Activated CD4-positive, alpha-beta T cell treated with anti-CD3 and anti-CD28 coated beads, Interleukin-2, amount 50 U/mL, for 16 hours (primary cell): ENCODE measurements around the gene AGPAT1.
"Not testable (repeated sequence)": the region's sequence is repeated elsewhere in the genome, so short reads cannot be mapped to it uniquely, and the experiment has no call there.

Experiments used
- DNase-seq: peaks from one replicate; pipeline ENCODE4 v3.0.0-alpha.2; 2020

AGPAT1 gene

DNA sequence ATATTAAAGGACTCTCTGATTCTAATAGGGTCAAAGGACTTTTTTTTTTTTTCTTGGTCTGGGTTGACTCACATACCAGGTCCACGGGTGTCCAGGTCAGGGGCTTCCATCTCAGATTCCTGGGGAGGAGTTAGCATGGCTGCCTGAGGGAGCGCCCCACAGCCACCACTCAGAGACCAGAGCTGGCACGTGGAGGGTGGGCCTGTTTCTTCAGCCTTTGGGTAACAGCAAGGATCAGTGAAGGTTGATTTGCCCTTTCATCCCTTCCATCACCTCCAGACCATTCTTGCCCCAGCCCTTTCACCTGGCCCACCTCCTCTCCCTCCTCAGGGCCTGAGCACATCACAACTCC is 22.4 kb upstream of the AGPAT1 start:
- no peak for DNase-seq

DNA sequence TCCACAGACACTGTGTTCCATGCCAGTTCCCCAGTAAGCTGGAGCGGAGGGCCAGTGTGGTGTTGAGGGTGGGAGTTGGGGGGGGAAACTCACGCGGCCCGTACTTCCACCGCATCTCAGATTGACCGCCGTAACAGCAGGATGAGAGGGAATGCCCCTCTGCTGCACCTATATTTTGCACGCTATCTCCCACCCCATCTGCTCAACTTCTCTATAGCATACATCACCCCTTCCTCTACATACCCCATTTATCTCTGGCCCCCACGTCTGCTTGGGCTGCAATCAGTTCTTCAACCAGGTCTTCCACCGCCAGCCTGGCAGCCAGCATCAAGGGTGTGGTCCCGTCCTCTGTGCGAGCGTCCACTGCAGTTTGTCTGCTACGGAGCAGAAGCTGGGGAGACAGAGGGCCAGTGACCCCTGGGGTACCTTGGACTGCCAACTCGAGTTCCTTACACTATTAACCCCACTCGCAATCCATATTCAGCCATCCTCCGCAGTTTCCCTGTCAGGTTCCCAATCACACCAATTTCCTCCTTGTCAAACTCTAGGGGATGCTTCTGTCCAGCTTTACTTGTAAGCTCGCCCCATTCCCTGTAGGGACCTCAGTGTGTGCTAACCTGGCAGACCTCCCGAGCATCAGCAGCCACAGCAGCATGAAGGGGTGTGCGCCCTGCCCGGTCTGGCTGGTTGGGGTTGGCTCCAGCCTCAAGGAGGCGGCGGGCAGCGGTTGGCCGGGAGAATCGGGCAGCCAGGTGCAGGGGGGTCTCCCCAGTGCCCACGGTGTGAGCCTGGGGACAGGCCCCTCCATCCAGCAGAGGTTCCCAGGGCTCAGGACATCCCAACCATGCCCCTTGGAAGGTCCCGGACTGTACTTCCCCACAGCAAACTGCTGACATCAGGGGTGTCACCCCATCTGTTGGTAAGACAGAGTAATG is 21.1 kb upstream of the AGPAT1 start:
- DNase-seq = no peak

DNA sequence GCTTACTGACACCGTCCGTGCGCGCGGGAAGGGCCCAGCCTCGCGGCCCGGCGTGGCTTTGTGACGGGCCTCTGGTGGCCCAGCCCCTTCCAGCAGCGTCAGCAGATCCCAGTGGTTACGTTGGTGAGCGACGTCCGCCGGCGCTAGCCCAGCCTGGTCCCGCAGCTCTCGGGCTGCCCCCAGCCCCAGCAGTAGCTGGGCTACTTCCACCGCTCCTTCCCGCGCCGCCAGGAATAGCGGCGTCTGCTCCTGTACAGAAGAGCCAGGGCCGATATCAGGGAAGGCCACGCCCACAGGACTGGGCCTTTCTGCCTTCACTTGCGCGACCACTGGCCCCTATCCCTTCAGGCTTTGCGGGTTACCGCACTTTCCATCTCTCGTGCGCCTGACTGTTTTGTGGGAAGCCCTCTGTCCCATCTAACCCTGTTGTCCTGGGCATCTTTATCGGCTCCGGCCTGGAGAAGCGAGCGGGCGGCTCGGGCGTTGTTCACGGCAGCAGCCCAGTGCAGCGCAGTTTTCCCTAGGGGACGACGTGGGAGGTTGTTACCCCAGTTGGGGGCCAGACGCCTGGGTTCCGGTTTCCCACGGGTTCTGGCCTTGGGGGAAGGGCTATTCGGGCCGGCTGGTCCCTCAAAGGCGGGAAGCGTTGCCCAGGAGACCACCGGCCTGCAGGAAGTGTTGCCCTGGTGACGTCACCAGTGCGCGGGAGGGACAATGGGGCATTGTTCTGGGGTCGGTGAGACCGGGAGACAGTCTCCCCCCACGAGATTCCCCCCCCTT is 20.2 kb upstream of the AGPAT1 start:
- peak; percentile 72 for DNase-seq

DNA sequence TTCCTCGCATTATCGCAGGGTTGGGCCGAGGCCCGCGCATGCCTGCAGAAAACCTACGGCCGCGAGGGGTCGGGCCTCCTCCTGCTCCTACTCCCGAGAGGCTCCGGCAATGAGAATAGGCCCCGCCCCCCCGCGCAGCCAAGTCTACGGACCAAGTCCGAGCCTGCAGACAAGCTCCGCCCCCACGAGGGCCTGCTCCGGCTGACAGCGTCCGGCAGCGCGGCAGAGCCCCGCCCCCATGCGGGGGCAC is 19.7 kb upstream of the AGPAT1 start:
- DNase-seq = peak; percentile 100

DNA sequence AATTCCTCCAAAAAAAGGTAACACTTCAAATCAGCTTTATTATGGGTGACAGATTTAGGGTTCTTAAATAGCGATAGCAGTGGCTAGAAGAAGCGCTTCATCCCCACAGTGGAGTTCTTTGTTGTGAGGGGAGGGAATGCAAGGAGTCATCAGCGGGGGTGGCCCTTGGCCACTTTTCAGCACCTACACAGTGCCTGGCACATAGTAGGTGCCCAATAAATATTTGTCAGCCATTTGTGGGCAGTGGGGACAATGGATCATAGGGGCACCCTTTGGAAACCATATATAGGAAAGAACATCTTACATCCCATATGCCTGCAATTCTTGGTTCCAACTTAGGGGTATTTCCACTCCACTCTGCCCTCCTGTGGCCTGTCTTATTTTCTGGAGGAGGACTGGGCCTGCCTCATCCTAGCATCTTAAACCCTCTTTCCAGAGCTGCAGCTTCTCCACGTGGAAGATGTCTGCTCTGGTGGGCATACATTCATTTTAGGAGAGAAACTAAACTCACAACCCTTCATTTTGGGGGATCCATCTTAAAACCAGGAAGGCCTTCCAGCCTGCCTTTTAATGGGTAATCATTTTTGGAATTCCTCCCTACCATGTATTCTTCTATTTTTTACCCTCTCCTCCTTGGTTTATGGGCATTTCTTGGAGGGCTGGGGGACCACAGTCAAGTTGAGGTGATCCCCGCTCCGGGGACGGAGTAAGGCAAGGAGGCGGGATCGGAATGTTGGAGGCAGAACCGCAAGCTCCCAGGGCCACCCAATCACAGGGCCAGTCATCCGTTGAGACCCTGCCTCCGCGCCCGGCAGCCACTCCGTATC is 19.2 kb upstream of the AGPAT1 start:
- peak; percentile 48 for DNase-seq

DNA sequence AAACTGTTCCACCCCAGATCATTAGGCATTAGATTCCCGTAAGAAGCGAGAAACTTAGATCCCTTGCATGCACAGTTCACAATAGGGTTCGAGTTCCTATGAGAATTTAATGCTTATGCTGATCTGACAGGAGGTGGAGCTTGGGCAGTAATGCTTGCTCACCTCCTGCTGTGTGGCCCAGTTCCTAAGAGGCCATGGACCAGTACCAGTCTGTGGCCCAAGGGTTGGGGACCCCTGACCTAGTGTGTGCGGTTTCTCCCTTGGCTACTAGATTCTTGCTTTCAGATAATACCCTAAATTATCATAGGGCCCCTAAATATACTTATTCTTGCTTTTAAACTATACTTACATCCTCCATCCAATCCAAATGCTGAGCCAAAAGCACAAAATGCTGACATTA is 18.5 kb upstream of the AGPAT1 start:
- no peak for DNase-seq

DNA sequence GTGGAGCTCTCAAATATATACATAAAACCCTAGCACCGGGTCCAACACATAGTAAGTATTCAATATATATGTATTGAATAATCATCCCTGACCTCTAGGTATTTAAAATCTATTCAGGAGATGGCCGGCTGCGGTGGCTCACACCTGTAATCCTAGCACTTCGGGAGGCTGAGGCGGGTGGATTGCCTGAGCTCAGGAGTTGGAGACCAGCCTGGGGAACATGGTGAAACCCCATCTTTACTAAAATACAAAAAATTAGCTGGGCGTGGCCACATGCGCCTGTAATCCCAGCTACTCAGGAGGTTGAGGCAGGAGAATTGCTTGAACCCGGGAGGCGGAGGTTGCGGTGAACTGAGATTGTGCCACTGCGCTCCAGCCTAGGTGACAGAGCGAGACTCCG is 17.2 kb upstream of the AGPAT1 start:
- DNase-seq = not testable (repeated sequence)

DNA sequence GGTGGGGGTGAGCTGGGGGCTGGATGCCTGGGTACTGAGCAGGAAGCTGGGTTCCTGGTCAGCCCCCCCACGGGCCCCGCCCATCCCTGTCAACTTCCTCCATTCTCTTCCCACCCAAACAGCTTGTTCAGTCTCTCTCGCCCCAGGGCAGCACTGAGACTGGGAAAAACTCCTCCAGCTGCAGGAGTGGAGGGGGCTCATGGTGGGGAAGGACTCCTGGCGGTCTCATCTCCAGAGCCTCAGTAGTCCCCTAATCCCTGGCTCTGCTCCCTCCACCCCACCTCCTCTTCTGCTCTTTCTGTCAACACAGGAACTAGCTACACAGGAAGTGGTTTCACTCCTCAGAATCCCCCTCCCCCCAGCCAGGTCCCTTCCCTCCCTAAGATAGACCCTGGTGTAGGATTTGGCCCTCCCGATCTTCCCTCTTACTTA is 16.7 kb upstream of the AGPAT1 start, which contains the start of gene GPSM3:
Gene GPSM3 (minus strand): TSS at position 36 of the 432 bp plus-strand sequence. CDS start 130 bp downstream, outside the sequence.
- DNase-seq = peak; percentile 72

DNA sequence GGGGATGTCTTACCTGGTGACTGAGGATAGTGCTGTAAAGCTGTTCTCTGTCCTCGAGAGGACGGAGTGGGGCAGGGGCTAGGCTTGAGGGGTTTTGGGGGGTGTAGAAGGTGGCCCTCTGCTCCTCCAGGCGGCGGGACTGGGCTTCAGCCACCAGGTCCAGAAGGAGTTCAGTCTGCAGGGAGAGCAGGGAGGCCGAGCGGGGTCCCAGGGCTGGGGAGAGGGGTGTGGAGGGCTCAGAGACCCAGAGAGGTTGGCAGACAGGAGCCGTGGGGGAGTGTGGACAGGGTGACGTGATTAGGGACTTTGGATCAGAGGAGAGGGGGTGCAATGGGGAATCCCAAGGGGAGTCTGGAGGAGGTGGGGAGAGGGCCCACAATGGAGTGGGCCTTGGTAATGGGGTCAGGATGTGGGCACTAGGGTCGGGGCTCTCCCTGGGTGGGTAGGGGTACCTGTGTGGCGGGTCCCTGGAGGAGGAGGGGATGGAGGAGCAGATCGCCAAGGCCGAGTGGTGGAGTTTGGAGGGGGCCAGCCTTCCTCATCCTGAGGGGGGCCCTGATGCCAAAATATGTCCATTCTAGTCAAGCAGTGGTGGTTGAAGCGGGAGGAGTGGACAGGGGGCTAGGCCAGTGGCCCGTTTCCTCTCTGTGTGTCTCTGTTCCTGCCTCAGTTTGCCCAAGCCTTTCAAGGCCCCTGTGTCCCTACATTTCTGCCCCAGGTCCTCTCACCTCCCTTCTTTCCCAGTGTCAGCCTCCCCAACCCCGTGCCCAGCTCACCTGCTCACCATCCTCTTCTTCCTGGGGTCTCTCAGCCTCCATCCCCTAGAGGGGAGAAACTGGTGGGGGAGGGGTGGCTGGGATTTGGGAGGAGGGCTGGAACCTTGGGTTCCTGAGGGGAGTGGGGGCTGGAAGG is 16.1 kb upstream of the AGPAT1 start:
- DNase-seq = no peak

DNA sequence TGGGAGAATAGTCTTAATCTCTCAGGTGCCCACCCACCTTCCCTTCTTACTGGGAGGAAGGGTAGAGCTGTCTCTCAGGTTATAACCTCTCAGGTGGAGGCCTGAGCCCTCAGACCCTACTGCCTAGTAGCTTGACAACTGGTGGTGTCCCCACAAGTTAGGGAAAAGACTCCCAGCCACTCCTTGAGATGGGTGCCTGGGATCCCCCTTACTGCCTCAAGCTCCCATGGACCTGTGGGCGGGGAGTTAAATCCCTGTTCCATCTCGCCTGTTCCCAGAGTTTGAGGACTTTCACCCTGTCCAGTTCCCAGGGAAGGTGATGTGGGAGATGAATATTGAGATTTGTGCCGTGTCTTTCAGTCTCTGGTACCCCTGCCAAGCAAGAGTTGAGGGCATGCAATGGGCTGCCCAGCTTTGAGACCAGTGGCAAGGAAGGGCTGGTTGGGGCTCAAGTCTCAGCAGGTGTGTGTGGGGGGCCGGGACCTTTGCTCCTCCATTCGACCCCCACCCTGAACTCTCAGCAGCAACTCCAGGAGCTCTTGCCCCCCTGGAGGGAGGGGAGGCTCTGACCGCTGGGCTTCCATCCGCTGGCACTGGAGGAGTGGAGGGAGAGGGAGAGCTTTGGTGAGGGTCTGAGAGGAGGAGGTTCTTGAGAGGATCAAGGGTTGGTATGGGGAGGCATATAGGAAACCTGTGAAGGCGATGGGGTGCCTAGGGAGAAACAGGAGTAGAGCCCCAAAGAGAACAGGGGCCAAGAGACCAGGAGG is 15.2 kb upstream of the AGPAT1 start:
- DNase-seq = no peak

DNA sequence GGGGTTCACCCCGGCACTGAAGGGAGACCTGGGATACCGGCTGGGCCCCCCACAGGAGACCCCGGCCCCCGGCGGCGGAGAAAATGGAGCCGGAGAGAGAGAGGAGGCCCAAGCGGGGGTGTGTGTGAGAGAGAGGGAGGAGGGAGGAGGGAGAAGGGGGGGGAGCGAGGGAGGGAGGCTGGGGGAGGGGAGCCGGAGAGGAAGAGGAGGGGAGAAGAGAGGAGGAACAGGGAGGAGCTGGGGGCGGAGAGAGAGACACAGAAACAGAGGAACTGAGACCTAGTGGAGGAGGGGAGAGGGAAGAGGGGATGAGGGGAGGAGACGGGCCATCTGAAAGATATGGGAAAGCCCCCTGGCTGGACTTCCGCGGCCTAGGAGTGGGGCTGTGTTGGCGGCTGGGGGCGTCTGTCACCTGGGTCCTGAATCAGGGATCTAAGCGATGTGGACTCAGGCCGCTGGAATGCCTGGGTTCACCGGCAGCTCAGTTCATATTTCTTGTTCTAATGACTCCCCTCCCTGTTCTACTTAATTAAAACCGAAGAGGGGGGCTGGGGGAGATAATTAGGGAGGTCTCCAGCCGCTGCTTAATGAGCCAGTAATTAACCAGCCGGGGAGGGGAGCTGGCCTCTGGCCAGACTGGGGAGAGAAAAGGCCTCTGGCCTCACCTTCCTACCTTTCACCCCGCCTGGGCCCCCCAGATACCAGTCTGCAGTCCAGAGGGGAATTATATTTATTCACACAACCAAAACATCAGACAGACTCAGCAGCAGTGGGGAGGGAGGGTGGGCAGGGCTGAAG is 14.4 kb upstream of the AGPAT1 start, which contains the start of gene PBX2:
Gene PBX2 (minus strand): TSS at position 149 of the 798 bp plus-strand sequence. CDS start 287 bp downstream, outside the sequence.
- DNase-seq = peak; percentile 93

DNA sequence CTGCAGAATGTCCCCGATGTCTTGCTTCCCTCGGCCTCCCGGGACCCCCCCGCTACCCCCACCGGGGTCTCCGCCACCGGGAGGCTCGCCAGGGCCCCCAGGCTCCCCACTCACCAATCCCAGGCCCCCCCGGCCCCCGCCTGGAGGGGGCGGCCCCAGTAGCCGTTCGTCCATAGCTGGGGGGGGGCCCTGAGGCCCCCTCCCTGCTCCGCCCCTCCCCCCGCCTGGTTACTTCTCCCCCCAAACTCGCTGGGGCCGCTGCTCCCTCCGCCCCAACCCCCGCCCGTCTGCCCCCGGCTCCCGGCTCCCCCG is 13.8 kb upstream of the AGPAT1 start:
- no peak for DNase-seq

DNA sequence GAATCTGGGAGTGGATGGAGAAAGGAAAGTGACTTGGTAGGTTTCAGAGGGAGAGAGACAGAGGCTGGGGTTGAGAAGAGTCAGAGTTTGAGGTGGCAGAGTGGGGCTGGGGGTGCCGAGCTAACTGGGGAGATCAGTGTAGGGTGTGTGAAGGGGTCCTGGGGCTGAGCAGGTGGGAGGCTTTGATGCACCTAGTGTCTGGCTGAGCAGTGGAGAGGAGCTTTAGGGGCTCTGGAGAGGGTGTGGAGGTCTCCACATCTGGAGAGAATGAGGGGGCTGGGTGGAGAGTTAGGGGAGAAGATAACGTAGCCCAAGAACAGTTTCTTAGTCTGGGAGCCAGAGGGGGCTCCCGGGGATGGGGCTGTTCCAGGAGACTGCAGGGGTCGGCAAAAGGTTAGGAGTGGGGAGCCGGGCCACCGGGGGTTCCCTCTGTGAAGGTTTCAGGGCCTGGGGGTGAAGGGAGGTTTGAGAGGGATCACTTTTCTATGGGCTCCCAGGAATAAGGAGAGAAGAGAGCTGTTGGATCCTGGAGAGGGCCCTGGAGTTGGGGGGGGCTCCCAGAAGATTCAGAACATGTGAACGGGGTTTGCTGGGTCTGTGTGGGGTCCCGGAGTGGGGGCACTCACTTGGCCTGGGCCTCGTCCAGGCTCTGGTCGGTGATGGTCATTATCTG is 13.3 kb upstream of the AGPAT1 start:
- no peak for DNase-seq

DNA sequence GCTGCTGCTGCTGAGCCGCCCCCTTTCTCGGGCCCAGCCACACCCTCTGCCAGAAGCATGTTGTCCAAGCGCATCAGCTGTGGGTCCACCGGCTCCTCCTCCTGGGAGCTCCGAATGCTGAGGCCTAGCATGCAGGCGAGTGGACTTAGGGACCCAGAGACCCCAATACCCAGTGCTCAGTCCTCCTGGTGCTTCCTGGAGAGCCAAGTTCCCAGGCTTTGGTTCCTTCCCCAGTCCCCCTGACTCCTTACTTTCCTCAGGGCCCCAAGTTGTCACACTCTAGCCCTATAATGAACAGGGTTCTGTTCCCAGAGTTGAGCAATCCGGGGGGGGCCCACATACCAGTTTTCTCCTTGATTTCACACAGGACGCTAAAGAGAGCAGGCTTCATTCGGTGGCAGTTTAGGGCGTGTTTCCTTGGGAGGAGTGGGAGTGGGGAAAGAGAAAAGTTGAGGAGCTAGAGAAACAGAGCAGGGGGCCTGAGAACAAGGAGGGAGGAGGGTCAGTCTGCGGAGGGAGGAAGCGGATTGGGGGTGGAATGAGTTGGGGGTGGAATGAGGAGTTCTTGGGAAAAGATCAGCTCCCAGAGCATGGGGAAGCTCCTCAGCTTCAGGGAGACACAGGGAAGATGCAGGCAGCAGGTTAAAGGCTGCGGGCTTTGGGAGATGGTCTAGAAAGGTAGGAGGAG is 12.6 kb upstream of the AGPAT1 start:
- DNase-seq = no peak

DNA sequence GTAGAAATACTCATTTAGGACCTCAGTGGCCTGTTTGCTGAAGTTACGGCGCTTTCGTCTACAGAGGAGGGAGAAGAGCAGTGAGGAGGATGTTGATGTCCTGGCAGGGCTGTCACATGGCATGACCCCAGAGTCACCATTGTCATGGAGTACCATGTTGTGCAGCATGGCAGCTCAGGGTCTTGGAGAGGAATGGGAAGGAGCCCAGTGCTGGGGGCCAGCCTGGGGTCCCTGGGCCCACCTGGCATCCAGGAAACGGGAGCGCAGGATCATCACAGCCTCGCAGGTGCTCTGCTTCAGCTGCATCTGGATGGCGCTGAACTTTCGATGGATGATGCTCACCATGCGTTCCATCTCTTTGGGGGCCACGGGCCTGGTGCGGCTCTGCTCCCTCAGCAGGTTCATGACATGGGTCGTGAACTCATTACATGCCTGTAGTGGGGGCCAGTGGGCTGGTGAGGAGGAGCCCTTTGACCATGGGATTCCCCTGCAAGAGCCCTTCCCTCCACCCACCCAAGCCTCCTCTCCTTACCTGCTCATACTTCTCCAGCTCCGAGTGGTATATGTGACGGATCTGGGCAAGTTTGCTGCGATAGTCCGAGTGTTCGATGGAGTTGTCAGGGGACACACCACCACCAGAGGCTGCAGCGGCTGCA is 12.0 kb upstream of the AGPAT1 start:
- not testable (repeated sequence) for DNase-seq

DNA sequence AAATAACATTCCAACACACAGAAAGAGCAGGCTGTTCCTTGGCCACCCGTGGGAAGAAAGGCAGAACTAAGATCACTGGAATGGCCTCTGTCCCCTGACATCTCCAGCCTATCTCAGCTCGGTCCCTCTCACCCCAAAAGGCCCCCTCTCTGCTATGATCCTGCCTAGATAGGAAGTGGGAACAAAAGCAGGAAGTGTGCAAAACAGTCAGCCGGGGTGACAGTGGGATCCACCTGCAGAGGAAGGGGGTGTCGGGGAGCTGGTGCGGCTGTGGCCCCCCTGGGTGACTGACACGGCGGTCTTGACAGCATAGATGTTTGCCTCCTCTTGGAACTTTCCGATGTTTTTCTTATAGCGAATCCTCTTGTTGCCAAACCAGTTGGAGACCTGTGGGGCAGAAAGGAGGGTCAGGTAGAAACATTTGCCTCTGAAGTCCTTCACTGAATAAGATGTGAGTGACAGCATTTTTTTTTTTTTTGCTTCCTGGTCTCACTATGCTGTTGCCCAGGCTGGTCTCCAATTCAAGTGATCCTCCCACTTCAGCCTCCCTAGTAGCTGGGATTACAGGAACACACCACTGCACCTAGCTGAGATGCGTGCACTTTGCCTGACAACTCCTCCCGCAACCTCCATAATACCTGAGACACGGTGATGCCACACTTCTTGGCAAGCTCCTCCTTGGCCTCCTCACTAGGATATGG is 11.3 kb upstream of the AGPAT1 start:
- DNase-seq = no peak

DNA sequence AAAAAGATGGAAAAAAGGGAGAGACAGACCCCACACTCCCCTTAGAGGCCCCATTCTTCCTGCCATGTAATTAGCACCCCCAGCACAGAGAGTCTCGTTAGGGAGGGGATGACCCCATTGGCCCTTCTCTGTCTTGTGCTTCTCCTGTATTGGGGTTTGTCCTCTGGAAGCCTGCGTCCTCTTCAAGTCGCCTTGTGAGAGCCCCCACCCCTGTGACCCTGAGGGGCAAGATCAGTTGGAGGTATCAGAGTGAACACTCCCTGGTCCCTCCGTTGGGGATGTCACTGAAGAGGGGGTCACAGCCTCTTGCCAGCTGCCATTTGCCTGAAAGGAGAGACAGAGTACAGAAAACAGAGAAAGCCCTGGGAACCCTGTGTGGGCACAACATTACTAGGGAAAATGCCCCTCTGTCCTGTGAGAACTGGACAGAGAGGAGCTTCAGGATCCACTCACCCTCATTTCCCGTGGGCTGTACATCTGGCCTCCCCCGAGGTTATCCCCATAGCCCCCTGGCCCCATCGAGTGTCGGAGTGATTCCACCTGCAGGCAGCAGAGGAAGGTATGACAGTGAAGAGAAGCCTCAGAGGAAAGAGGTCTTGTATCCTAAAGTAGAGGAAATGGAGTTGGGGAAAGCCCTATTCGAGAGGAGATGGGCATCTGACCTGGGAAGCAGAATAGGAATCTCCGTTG is 10.4 kb upstream of the AGPAT1 start:
- not testable (repeated sequence) for DNase-seq
